ENCODE measurements around the gene MFSD12. TPM values are rescaled to one million over a fixed set of nuclear protein-coding genes. Genes with fewer than 3 reads are reported as not detected.

MFSD12 gene
- total and polyA plus RNA-seq, 2 of the 8 experiments (the other 6 are each of a cell fraction or from before 2014, with no cell fraction given) = 59.6 to 71.3 TPM

GRCh38 chr19:3605361-3605760 lies 48.0 kb upstream of the MFSD12 start:
- Histone ChIP-seq H3K79me1 (ENCODE audit: low read depth, low read length) (no peaks in the 10 kb centered on the region), H3K18ac (ENCODE audit: extremely low read depth, low read length) (no peak overlapping the region), H3K4ac (replicated peaks; ENCODE audit: insufficient read length, low read depth, low read length) (no peak overlapping the region), H3K27ac (ENCODE audit: low read depth, low read length) (no peak overlapping the region), H3K9me3 (ENCODE audit: insufficient read depth in 2 of 2, low read depth in 1 of 2, low read length in 1 of 2) (no peaks in the 10 kb centered on the region), H4K8ac (ENCODE audit: extremely low read depth, insufficient read depth, low read length) (no peak overlapping the region), H4K91ac (replicated peaks; ENCODE audit: insufficient read length, low read length) (no peak overlapping the region), H3K4me2 (ENCODE audit: insufficient read depth in 1 of 2, low read depth in 2 of 2, low read length in 2 of 2) (peak overlapping the region in 1 of 2 experiments; percentile 83; a peak in 1 of 4 replicates), H3K9ac (replicated peaks in 1 of 4; ENCODE audit: extremely low read depth in 1 of 4, low read depth in 3 of 4, low read length in 3 of 4) (no peak overlapping the region), H3K56ac (replicated peaks; ENCODE audit: insufficient read length, low read depth, low read length) (no peak overlapping the region), H2BK20ac (ENCODE audit: low read length) (no peak overlapping the region), H3K4me3 (ENCODE audit: extremely low read depth in 1 of 4, insufficient read depth in 2 of 4, low read depth in 3 of 4, low read length in 4 of 4) (no peak overlapping the region), H3K23ac (ENCODE audit: insufficient read length) (no peak overlapping the region), H4K20me1 (replicated peaks in 1 of 2; ENCODE audit: control insufficient read depth in 1 of 2, insufficient read depth in 2 of 2, low read length in 2 of 2) (peaks cover 0 to 8% of the 10 kb centered on the region in 2 experiments), H2BK120ac (replicated peaks; ENCODE audit: low read depth, low read length) (no peak overlapping the region), H4K5ac (ENCODE audit: insufficient read length, low read depth, low read length) (no peak overlapping the region), H3K4me1 (replicated peaks in 1 of 4; ENCODE audit: control insufficient read depth in 3 of 4, insufficient read depth in 4 of 4, low read length in 3 of 4) (peaks cover 3 to 14% (median 12%) of the 10 kb centered on the region in 4 experiments), H2BK12ac (ENCODE audit: low read depth, low read length) (peak overlapping the region; percentile 29; the same call in 1 of the 2 replicates), H2BK15ac (ENCODE audit: low read length) (peak overlapping the region; percentile 99; the same call in 1 of the 2 replicates), H2AFZ (ENCODE audit: low read length) (no peak overlapping the region), H3K27me3 (replicated peaks in 1 of 4; ENCODE audit: control insufficient read depth in 3 of 4, extremely low read depth in 1 of 4, insufficient read depth in 3 of 4, low read length in 3 of 4) (peaks cover 0 to 16% (median 13%) of the 10 kb centered on the region in 4 experiments; a peak in 5 of 7 replicates), H2BK5ac (ENCODE audit: low read depth, low read length) (peak overlapping the region; percentile 32; the same call in 1 of the 2 replicates), H3K23me2 (ENCODE audit: low read depth, low read length) (peaks cover 18% of the 10 kb centered on the region; the same call in 1 of the 2 replicates), H3K79me2 (ENCODE audit: control insufficient read depth in 1 of 2, insufficient read depth in 2 of 2, low read length in 2 of 2) (no peaks in the 10 kb centered on the region), H2AK5ac (ENCODE audit: low read depth, low read length) (peak overlapping the region; percentile 86), H3K14ac (ENCODE audit: insufficient read length) (no peak overlapping the region), H3K36me3 (ENCODE audit: control insufficient read depth in 2 of 4, insufficient read depth in 4 of 4, low read length in 3 of 4) (no peaks in the 10 kb centered on the region)
- DNase-seq (ENCODE audit: low read depth in 1 of 2, low spot score in 2 of 2) (no peak), FAIRE-seq (no peak)
- 87% methylated on average over 3 of the region's 3 CpGs; no CpG with 5 or more reads in 1 of the 2 experiments for WGBS, 2 experiments (ENCODE audit: extremely low coverage in 1 of 2, insufficient coverage in 1 of 2, insufficient read length in 1 of 2, insufficient replicate concordance in 2 of 2, low coverage in 1 of 2, low lambda C conversion rate in 2 of 2, missing lambda C conversion rate in 1 of 2)
- ChIA-PET CTCF (ENCODE audit: partially characterized antibody) (interaction anchor here (0.7 to 1.3 kb wide), 4 partner anchors 12 to 1815 kb away, joined by 3 read pairs; partner anchors contain the start of gene GIPC3), POLR2A (ENCODE audit: partially characterized antibody) (interaction anchor here (0.7 kb wide), 1 partner anchor 166 kb away, joined by 4 read pairs; no protein-coding TSS in a partner anchor)
- TF ChIP-seq ZNF274 (IDR thresholded peaks at IDR 0.05; ENCODE audit: borderline replicate concordance, extremely low read depth, low read length) = no peak
- no peak for TF ChIP-seq GTF2F1 (IDR thresholded peaks at IDR 0.05; ENCODE audit: borderline replicate concordance, low read depth, low read length)
- TF ChIP-seq HDAC2 (IDR thresholded peaks at IDR 0.05; ENCODE audit: borderline replicate concordance in 1 of 2, low read depth in 2 of 2, low read length in 2 of 2) = no peak
- TF ChIP-seq TCF12 (IDR thresholded peaks at IDR 0.05; ENCODE audit: low read depth, low read length) = no peak
- TF ChIP-seq SIX5 (IDR thresholded peaks at IDR 0.05; ENCODE audit: low read depth, low read length) = no peak
- no peak for TF ChIP-seq NANOG (IDR thresholded peaks at IDR 0.05; ENCODE audit: insufficient read depth, low read depth, low read length, poor library complexity, severe bottlenecking)
- no peak for TF ChIP-seq BRCA1 (IDR thresholded peaks at IDR 0.05; ENCODE audit: low read depth, low read length)
- no peak for TF ChIP-seq RNF2 (IDR thresholded peaks at IDR 0.05; ENCODE audit: borderline replicate concordance, low read depth, low read length, missing control alignments, poor library complexity, severe bottlenecking)
- TF ChIP-seq RAD21 (IDR thresholded peaks at IDR 0.05 in 1 of 2, conservative IDR thresholded peaks at IDR 0.05 in 1 of 2; ENCODE audit: low read depth in 2 of 2, low read length in 2 of 2) = no peak
- no peak for TF ChIP-seq SAP30 (IDR thresholded peaks at IDR 0.05; ENCODE audit: insufficient read depth, insufficient replicate concordance, low read length)
- no peak for TF ChIP-seq POU5F1 (IDR thresholded peaks at IDR 0.05; ENCODE audit: low read depth, low read length)
- no peak for TF ChIP-seq TEAD4 (IDR thresholded peaks at IDR 0.05; ENCODE audit: low read depth, low read length)

Measured in H1 (cell line).